Caco-2 (cell line): Measurements from ENCODE around the gene WFS1. TPM values are rescaled to one million over a fixed set of nuclear protein-coding genes. Genes with fewer than 3 reads are reported as not detected.

Experiments used
- BruUV-seq: library from RNA; stranded (reverse); fragments of 400-500 nt; replicated peaks from 2 replicates; lab custom pipeline; 2021; lab: Mats Ljungman, UMichigan
- CTCF ChIA-PET: fragments of 300-600 bp; sonication (Branson Sonifier 250); formaldehyde crosslinking; loops from one replicate; lab custom pipeline; 2022; ENCODE audit warnings: antibody characterized with exemption; lab: Charles Lee
- POLR2A ChIA-PET: fragments of 300-600 bp; sonication (Branson Sonifier 250); formaldehyde crosslinking; loops from one replicate; lab custom pipeline; 2022; ENCODE audit warnings: antibody characterized with exemption; lab: Charles Lee
- DNase-seq, 2 experiments: peaks; one replicate each; pipeline versions ENCODE4 v3.0.0 to v3.0.0-alpha.2; 2020 to 2022
- H3K27me3 ChIP-seq: replicated peaks from 2 replicates; pipeline ENCODE4 v1.6.0; 2011; ENCODE audit warnings: low read length; ENCODE audit not compliant: control insufficient read depth, insufficient read depth
- H3K36me3 ChIP-seq: 2 replicates; pipeline ENCODE4 v1.5.1; 2011; ENCODE audit warnings: low read length; ENCODE audit not compliant: control insufficient read depth, insufficient read depth
- H3K4me1 ChIP-seq: fragments of 250-450 bp; sonication (Bioruptor Pico); 2 replicates; pipeline ENCODE4 v1.5.1; 2020; ENCODE audit warnings: mild to moderate bottlenecking
- H3K4me3 ChIP-seq: 2 replicates; pipeline ENCODE4 v1.5.1; 2011; ENCODE audit warnings: low read depth, mild to moderate bottlenecking, control low read depth, low read length
- H3K9me3 ChIP-seq: fragments of 250-450 bp; sonication (Bioruptor Pico); 2 replicates; pipeline ENCODE4 v1.5.1; 2020; ENCODE audit warnings: mild to moderate bottlenecking, moderate library complexity
- H3K27ac Mint-ChIP-seq: one replicate; pipeline ENCODE4 v1.8.0; 2022; ENCODE audit warnings: mixed read lengths; ENCODE audit not compliant: unreplicated experiment
- H3K27me3 Mint-ChIP-seq: one replicate; pipeline ENCODE4 v1.8.0; 2022; ENCODE audit warnings: mixed read lengths; ENCODE audit not compliant: insufficient read depth, unreplicated experiment
- H3K36me3 Mint-ChIP-seq: one replicate; pipeline ENCODE4 v1.8.0; 2022; ENCODE audit warnings: mild to moderate bottlenecking, mixed read lengths; ENCODE audit not compliant: insufficient read depth, unreplicated experiment
- H3K4me1 Mint-ChIP-seq: one replicate; pipeline ENCODE4 v1.8.0; 2022; ENCODE audit warnings: low read depth, mixed read lengths; ENCODE audit not compliant: unreplicated experiment
- H3K4me3 Mint-ChIP-seq: one replicate; pipeline ENCODE4 v1.8.0; 2022; ENCODE audit warnings: mild to moderate bottlenecking, moderate library complexity, mixed read lengths; ENCODE audit not compliant: unreplicated experiment
- H3K9me3 Mint-ChIP-seq: one replicate; pipeline ENCODE4 v1.8.0; 2022; ENCODE audit warnings: mixed read lengths; ENCODE audit not compliant: unreplicated experiment
- CTCF ChIP-seq, 2 experiments: fragments of 200-600 bp in 1 of 2; IDR thresholded peaks; 1 replicate in 1 of 2; 2 replicates in 1 of 2; pipeline versions ENCODE4 v1.5.1 to v1.8.0; 2011 to 2022; ENCODE audit warnings: antibody characterized with exemption in 1 of 2, control low read depth in 1 of 2, inconsistent platforms in 1 of 2, low read depth in 1 of 2, low read length in 1 of 2, mild to moderate bottlenecking in 1 of 2, moderate library complexity in 1 of 2; ENCODE audit not compliant: insufficient read depth in 1 of 2, severe bottlenecking in 1 of 2, unreplicated experiment in 1 of 2
- intact Hi-C: fragments of 100-400 bp; cut with micrococcal nuclease; formaldehyde crosslinking; loops from one replicate; pipeline ENCODE4 v1.10.0; 2022; ENCODE audit not compliant: unreplicated experiment
- total RNA-seq: library from RNA; stranded (reverse); gene quantifications from 2 replicates; pipeline ENCODE4 v1.2.3, GENCODE V29; 2022

The WFS1 gene
- total RNA-seq, 1 experiment from 2014 or later, result 24.9 TPM

GRCh38 chr4:6230502-6230785 lies 39.2 kb upstream of the WFS1 start:
- CTCF ChIA-PET, result interaction anchor here (0.8 kb wide), 1 partner anchor 20 kb away, joined by 3 read pairs; no protein-coding TSS in a partner anchor
- peaks cover 4% of the 10 kb centered on the region for H3K27me3 Mint-ChIP-seq
- no peak overlapping the region for H3K4me3 ChIP-seq

GRCh38 chr4:6230827-6231662 lies 38.6 kb upstream of the WFS1 start:
- no peaks in the 10 kb centered on the region for H3K4me1 Mint-ChIP-seq
- CTCF ChIA-PET, result no interaction called here
- no TSS peak for BruUV-seq
- intact Hi-C loops, result no loop called here
- H3K27me3 ChIP-seq, result no peaks in the 10 kb centered on the region
- H3K9me3 ChIP-seq, result no peaks in the 10 kb centered on the region
- POLR2A ChIA-PET, result no interaction called here
- H3K36me3 ChIP-seq, result no peaks in the 10 kb centered on the region
- no peak overlapping the region for H3K4me3 Mint-ChIP-seq
- H3K4me3 ChIP-seq, result no peak overlapping the region
- no peaks in the 10 kb centered on the region for H3K36me3 Mint-ChIP-seq
- peaks cover 5% of the 10 kb centered on the region for H3K27me3 Mint-ChIP-seq
- H3K9me3 Mint-ChIP-seq, result no peaks in the 10 kb centered on the region
- no peaks in the 10 kb centered on the region for H3K4me1 ChIP-seq
- no peak for TF ChIP-seq CTCF (IDR thresholded peaks at IDR 0.05; ENCODE audit: insufficient read depth in 1 of 2, low read depth in 1 of 2, low read length in 1 of 2, severe bottlenecking in 1 of 2, unreplicated experiment in 1 of 2)
- no peak for DNase-seq
- no peak overlapping the region for H3K27ac Mint-ChIP-seq

More at GRCh38 chr4:6230502-6230785, 39.2 kb upstream of the WFS1 start:
- Mint-ChIP-seq H3K4me3 (no peak overlapping the region), H3K9me3 (no peaks in the 10 kb centered on the region), H3K36me3 (no peaks in the 10 kb centered on the region), H3K4me1 (no peaks in the 10 kb centered on the region), H3K27ac (no peak overlapping the region)
- POLR2A ChIA-PET, result no interaction called here
- H3K4me1 ChIP-seq, result no peaks in the 10 kb centered on the region
- H3K9me3 ChIP-seq, result no peaks in the 10 kb centered on the region
- H3K36me3 ChIP-seq, result no peaks in the 10 kb centered on the region
- no peaks in the 10 kb centered on the region for H3K27me3 ChIP-seq
- DNase-seq, result no peak
- BruUV-seq, result no TSS peak
- TF ChIP-seq CTCF (IDR thresholded peaks at IDR 0.05; ENCODE audit: insufficient read depth in 1 of 2, low read depth in 1 of 2, low read length in 1 of 2, severe bottlenecking in 1 of 2, unreplicated experiment in 1 of 2), result no peak
- intact Hi-C loops, result no loop called here

- Mint-ChIP-seq H3K36me3 (no peaks in the 10 kb centered on the region), H3K4me1 (no peaks in the 10 kb centered on the region), H3K9me3 (no peaks in the 10 kb centered on the region), H3K27me3 (peaks cover 9% of the 10 kb centered on the region), H3K27ac (no peak overlapping the region), H3K4me3 (no peak overlapping the region)
- no peak for DNase-seq
- ChIA-PET CTCF (no interaction called here), POLR2A (no interaction called here)
- Histone ChIP-seq H3K4me1 (no peaks in the 10 kb centered on the region), H3K4me3 (no peak overlapping the region), H3K36me3 (no peaks in the 10 kb centered on the region), H3K9me3 (no peaks in the 10 kb centered on the region), H3K27me3 (no peaks in the 10 kb centered on the region)
- intact Hi-C loops, result no loop called here
- BruUV-seq, result no TSS peak
- no peak for TF ChIP-seq CTCF (IDR thresholded peaks at IDR 0.05; ENCODE audit: insufficient read depth in 1 of 2, low read depth in 1 of 2, low read length in 1 of 2, severe bottlenecking in 1 of 2, unreplicated experiment in 1 of 2)
Observed at GRCh38 chr4:6231663-6232165, 37.9 kb upstream of the WFS1 start.
